HG03196 (cell line): ENCODE measurements around the gene MYOD1.

Experiments used
- ATAC-seq: cut with Tn5 transposase; IDR thresholded peaks from one replicate; pipeline ENCODE4 v1.9.1; 2021; ENCODE audit not compliant: unreplicated experiment

MYOD1 gene

GRCh38 chr11:17719028-17719937, at the start of gene MYOD1:
Gene MYOD1 (plus strand): TSS chr11:17719571. CDS start chr11:17719783, 212 bp downstream.
- ATAC-seq: no peak

- ATAC-seq: no peak
These were observed 46.9 kb upstream of the MYOD1 start for GRCh38 chr11:17672469-17672868.

- ATAC-seq: no peak
These were observed 45.4 kb upstream of the MYOD1 start for GRCh38 chr11:17673951-17674350.

GRCh38 chr11:17682848-17683247, 36.5 kb upstream of the MYOD1 start:
- no peak for ATAC-seq

- no peak for ATAC-seq
These were observed 35.8 kb upstream of the MYOD1 start for GRCh38 chr11:17683377-17684161.

GRCh38 chr11:17684550-17684949, 34.8 kb upstream of the MYOD1 start:
- ATAC-seq: no peak

- no peak for ATAC-seq
These were observed 33.0 kb upstream of the MYOD1 start for GRCh38 chr11:17686231-17686980.

GRCh38 chr11:17687946-17688670, 31.3 kb upstream of the MYOD1 start:
- no peak for ATAC-seq

GRCh38 chr11:17691550-17691949, 27.8 kb upstream of the MYOD1 start:
- no peak for ATAC-seq

- ATAC-seq: no peak
These were observed 27.4 kb upstream of the MYOD1 start for GRCh38 chr11:17691976-17692375.

- ATAC-seq: no peak
These were observed 26.4 kb upstream of the MYOD1 start for GRCh38 chr11:17692931-17693330.

- no peak for ATAC-seq
These were observed 25.8 kb upstream of the MYOD1 start for GRCh38 chr11:17693531-17693930.

GRCh38 chr11:17694494-17695110, 24.8 kb upstream of the MYOD1 start:
- no peak for ATAC-seq

GRCh38 chr11:17695454-17696441, 23.6 kb upstream of the MYOD1 start:
- no peak for ATAC-seq

- no peak for ATAC-seq
These were observed 22.6 kb upstream of the MYOD1 start for GRCh38 chr11:17696741-17697140.

- no peak for ATAC-seq
These were observed 22.0 kb upstream of the MYOD1 start for GRCh38 chr11:17697175-17697949.

GRCh38 chr11:17699147-17700114, 19.9 kb upstream of the MYOD1 start:
- ATAC-seq: no peak
